ENCODE measurements around the gene RAD23A. TPM values are rescaled to one million over a fixed set of nuclear protein-coding genes. Genes with fewer than 3 reads are reported as not detected.

Gene RAD23A
- total and polyA plus RNA-seq, 9 of the 15 experiments (the other 6 are each of a cell fraction or from before 2014, with no cell fraction given): 9.5 to 181 (median 101) TPM

- TF ChIP-seq RBM15 (IDR thresholded peaks at IDR 0.05; ENCODE audit: insufficient read depth, low read length) (no peak), MYC (IDR thresholded peaks at IDR 0.05; ENCODE audit: low read depth, low read length) (peak; percentile 98), MYC (CRISPR knock-in tag; IDR thresholded peaks at IDR 0.05; ENCODE audit: borderline replicate concordance, low read depth) (peak; percentile 93; the same call in 1 of the 2 replicates), RAD21 (CRISPR knock-in tag; conservative IDR thresholded peaks at IDR 0.05 in 1 of 2, IDR thresholded peaks at IDR 0.05 in 1 of 2) (no peak), SIRT6 (IDR thresholded peaks at IDR 0.05; ENCODE audit: low read depth, low read length) (peak; percentile 78), CBX8 (IDR thresholded peaks at IDR 0.05; ENCODE audit: borderline replicate concordance, extremely low read depth, low read depth, low read length, poor library complexity, severe bottlenecking) (no peak), HMBOX1 (IDR thresholded peaks at IDR 0.05) (no peak), SREBF2 (CRISPR knock-in tag; IDR thresholded peaks at IDR 0.05) (no peak), ZFX (CRISPR knock-in tag; IDR thresholded peaks at IDR 0.05) (peak; percentile 78), ZBTB1 (CRISPR knock-in tag; IDR thresholded peaks at IDR 0.05; ENCODE audit: borderline replicate concordance, low read depth) (no peak), RBM25 (IDR thresholded peaks at IDR 0.05; ENCODE audit: low read depth, low read length, severe bottlenecking) (no peak), MCM2 (IDR thresholded peaks at IDR 0.05; ENCODE audit: low read depth) (no peak), CHD1 (IDR thresholded peaks at IDR 0.05; ENCODE audit: low read length) (no peak), ELK3 (CRISPR knock-in tag; IDR thresholded peaks at IDR 0.05) (peak; percentile 75; the same call in 1 of the 2 replicates), SRSF3 (IDR thresholded peaks at IDR 0.05; ENCODE audit: insufficient read depth, low read length) (no peak), ZBED1 (IDR thresholded peaks at IDR 0.05) (peak; percentile 96; the same call in 1 of the 2 replicates), IFI16 (CRISPR knock-in tag; IDR thresholded peaks at IDR 0.05) (no peak), RBM14 (IDR thresholded peaks at IDR 0.05; ENCODE audit: borderline replicate concordance, insufficient read depth, low read depth, low read length) (no peak), ZNF431 (CRISPR knock-in tag; IDR thresholded peaks at IDR 0.05) (0 out of 2 replicates have a peak, but pooled peaks have one; percentile 32), ZNF740 (CRISPR knock-in tag; IDR thresholded peaks at IDR 0.05) (0 out of 2 replicates have a peak, but pooled peaks have one; percentile 16), ZNF740 (tag; IDR thresholded peaks at IDR 0.05) (no peak), ZBTB5 (IDR thresholded peaks at IDR 0.05) (no peak), DLX4 (CRISPR knock-in tag; IDR thresholded peaks at IDR 0.05) (no peak)
Measured at GRCh38 chr19:12945479-12946091, at the start of gene RAD23A (continued).

Data from K562 (cell line).